ENCODE measurements around the gene EYS. TPM values are rescaled to one million over a fixed set of nuclear protein-coding genes. Genes with fewer than 3 reads are reported as not detected.

Gene EYS
- total and polyA plus RNA-seq, 4 donors = 0.08 to 0.63 (median 0.36) TPM

DNA sequence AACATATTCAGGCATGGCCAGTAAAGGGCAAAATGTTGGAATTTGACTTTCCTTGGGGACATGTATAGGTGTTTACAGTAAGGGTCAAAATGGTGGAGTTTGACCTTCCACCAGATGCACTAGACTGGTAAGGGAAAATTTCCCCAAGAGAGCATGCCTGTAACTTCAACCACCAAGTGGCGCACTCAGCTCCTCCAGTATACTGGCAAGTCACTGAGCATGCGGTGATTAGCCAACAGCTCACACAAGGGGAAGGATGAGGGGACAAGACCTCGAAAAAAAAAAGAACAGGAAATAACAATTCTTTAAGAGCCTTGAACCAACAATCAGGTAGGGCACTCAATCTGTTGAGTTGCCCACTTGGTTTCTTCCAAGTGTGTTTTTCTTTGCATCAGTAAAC is 140.9 kb downstream of the EYS start:
- no peaks in the 10 kb centered on the region for H3K27me3 ChIP-seq (ENCODE audit: control insufficient read depth in 4 of 4, insufficient read depth in 4 of 4, low read length in 3 of 4)
- TF ChIP-seq HNF4G (IDR thresholded peaks at IDR 0.05) (no peak), SP1 (IDR thresholded peaks at IDR 0.05) (no peak), RAD21 (IDR thresholded peaks at IDR 0.05) (no peak), MAX (IDR thresholded peaks at IDR 0.05) (no peak), EGR1 (IDR thresholded peaks at IDR 0.05; ENCODE audit: low read depth in 2 of 2) (no peak), GABPA (IDR thresholded peaks at IDR 0.05 in 1 of 2, conservative IDR thresholded peaks at IDR 0.05 in 1 of 2) (no peak), JUND (IDR thresholded peaks at IDR 0.05) (no peak), FOXA1 (IDR thresholded peaks at IDR 0.05) (no peak), NR2F2 (IDR thresholded peaks at IDR 0.05) (no peak), ATF3 (IDR thresholded peaks at IDR 0.05) (no peak), TAF1 (conservative IDR thresholded peaks at IDR 0.05) (no peak), YY1 (IDR thresholded peaks at IDR 0.05) (no peak), RXRA (IDR thresholded peaks at IDR 0.05) (no peak), FOXA2 (IDR thresholded peaks at IDR 0.05) (no peak), HNF4A (conservative IDR thresholded peaks at IDR 0.05) (no peak)
- TF ChIP-seq, protein P1, sequence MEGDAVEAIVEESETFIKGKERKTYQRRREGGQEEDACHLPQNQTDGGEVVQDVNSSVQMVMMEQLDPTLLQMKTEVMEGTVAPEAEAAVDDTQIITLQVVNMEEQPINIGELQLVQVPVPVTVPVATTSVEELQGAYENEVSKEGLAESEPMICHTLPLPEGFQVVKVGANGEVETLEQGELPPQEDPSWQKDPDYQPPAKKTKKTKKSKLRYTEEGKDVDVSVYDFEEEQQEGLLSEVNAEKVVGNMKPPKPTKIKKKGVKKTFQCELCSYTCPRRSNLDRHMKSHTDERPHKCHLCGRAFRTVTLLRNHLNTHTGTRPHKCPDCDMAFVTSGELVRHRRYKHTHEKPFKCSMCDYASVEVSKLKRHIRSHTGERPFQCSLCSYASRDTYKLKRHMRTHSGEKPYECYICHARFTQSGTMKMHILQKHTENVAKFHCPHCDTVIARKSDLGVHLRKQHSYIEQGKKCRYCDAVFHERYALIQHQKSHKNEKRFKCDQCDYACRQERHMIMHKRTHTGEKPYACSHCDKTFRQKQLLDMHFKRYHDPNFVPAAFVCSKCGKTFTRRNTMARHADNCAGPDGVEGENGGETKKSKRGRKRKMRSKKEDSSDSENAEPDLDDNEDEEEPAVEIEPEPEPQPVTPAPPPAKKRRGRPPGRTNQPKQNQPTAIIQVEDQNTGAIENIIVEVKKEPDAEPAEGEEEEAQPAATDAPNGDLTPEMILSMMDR (IDR thresholded peaks at IDR 0.05; ENCODE audit: low read depth, low read length, missing input control) = no peak
- TF ChIP-seq, protein P2, sequence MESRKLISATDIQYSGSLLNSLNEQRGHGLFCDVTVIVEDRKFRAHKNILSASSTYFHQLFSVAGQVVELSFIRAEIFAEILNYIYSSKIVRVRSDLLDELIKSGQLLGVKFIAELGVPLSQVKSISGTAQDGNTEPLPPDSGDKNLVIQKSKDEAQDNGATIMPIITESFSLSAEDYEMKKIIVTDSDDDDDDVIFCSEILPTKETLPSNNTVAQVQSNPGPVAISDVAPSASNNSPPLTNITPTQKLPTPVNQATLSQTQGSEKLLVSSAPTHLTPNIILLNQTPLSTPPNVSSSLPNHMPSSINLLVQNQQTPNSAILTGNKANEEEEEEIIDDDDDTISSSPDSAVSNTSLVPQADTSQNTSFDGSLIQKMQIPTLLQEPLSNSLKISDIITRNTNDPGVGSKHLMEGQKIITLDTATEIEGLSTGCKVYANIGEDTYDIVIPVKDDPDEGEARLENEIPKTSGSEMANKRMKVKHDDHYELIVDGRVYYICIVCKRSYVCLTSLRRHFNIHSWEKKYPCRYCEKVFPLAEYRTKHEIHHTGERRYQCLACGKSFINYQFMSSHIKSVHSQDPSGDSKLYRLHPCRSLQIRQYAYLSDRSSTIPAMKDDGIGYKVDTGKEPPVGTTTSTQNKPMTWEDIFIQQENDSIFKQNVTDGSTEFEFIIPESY (IDR thresholded peaks at IDR 0.05) = no peak
- TF ChIP-seq, protein P3, sequence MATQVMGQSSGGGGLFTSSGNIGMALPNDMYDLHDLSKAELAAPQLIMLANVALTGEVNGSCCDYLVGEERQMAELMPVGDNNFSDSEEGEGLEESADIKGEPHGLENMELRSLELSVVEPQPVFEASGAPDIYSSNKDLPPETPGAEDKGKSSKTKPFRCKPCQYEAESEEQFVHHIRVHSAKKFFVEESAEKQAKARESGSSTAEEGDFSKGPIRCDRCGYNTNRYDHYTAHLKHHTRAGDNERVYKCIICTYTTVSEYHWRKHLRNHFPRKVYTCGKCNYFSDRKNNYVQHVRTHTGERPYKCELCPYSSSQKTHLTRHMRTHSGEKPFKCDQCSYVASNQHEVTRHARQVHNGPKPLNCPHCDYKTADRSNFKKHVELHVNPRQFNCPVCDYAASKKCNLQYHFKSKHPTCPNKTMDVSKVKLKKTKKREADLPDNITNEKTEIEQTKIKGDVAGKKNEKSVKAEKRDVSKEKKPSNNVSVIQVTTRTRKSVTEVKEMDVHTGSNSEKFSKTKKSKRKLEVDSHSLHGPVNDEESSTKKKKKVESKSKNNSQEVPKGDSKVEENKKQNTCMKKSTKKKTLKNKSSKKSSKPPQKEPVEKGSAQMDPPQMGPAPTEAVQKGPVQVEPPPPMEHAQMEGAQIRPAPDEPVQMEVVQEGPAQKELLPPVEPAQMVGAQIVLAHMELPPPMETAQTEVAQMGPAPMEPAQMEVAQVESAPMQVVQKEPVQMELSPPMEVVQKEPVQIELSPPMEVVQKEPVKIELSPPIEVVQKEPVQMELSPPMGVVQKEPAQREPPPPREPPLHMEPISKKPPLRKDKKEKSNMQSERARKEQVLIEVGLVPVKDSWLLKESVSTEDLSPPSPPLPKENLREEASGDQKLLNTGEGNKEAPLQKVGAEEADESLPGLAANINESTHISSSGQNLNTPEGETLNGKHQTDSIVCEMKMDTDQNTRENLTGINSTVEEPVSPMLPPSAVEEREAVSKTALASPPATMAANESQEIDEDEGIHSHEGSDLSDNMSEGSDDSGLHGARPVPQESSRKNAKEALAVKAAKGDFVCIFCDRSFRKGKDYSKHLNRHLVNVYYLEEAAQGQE (IDR thresholded peaks at IDR 0.05) = no peak
- H3K4me3 ChIP-seq (ENCODE audit: low read depth in 1 of 3, low read length in 3 of 3) = no peak overlapping the region
- H3K27ac ChIP-seq (ENCODE audit: low read depth in 1 of 2, low read length in 2 of 2) = no peak overlapping the region
- H3K9ac ChIP-seq (ENCODE audit: low read depth in 1 of 2, low read length in 2 of 2) = no peak overlapping the region
- no peaks in the 10 kb centered on the region for H3K9me3 ChIP-seq (ENCODE audit: control insufficient read depth in 4 of 4, low read length in 3 of 4)
- H3K36me3 ChIP-seq (ENCODE audit: control insufficient read depth in 4 of 4, insufficient read depth in 3 of 4, low read depth in 1 of 4, low read length in 3 of 4) = no peaks in the 10 kb centered on the region
- 68% methylated on average over 3 of the region's 3 CpGs for WGBS
- H3K4me1 ChIP-seq (ENCODE audit: control insufficient read depth in 4 of 4, insufficient read depth in 4 of 4, low read length in 3 of 4) = no peaks in the 10 kb centered on the region
- DNase-seq (ENCODE audit: low spot score) = no peak
